HG03457 (cell line): ENCODE measurements around the gene SLC25A10.
"Not testable (repeated sequence)": the region's sequence is repeated elsewhere in the genome, so short reads cannot be mapped to it uniquely, and the experiment has no call there.

ENCODE experiments used
- ATAC-seq: cut with Tn5 transposase; IDR thresholded peaks from one replicate; pipeline ENCODE4 v1.9.1; 2021; ENCODE audit warnings: moderate number of reproducible peaks; ENCODE audit not compliant: unreplicated experiment

The SLC25A10 gene

GRCh38 chr17:81720267-81721071 lies 8.4 kb downstream of the SLC25A10 start:
- ATAC-seq = no peak

- ATAC-seq = no peak
Observed at GRCh38 chr17:81722184-81723120, 10.4 kb downstream of the SLC25A10 start.

GRCh38 chr17:81723651-81724209 lies 11.6 kb downstream of the SLC25A10 start:
- no peak for ATAC-seq

- ATAC-seq = no peak
Observed at GRCh38 chr17:81725439-81725838, 13.4 kb downstream of the SLC25A10 start.

- no peak for ATAC-seq
Observed at GRCh38 chr17:81726004-81726403, 13.9 kb downstream of the SLC25A10 start.

GRCh38 chr17:81727324-81728031 lies 15.4 kb downstream of the SLC25A10 start:
- no peak for ATAC-seq

GRCh38 chr17:81733507-81734404 lies 21.7 kb downstream of the SLC25A10 start:
- ATAC-seq = no peak

- no peak for ATAC-seq
Observed at GRCh38 chr17:81734405-81735263, 22.6 kb downstream of the SLC25A10 start.

- no peak for ATAC-seq
Observed at GRCh38 chr17:81735264-81736102, 23.4 kb downstream of the SLC25A10 start.

- no peak for ATAC-seq
Observed at GRCh38 chr17:81737947-81738800, 26.1 kb downstream of the SLC25A10 start.

GRCh38 chr17:81738801-81739393 lies 26.8 kb downstream of the SLC25A10 start:
- ATAC-seq = no peak

GRCh38 chr17:81739593-81739992 lies 27.5 kb downstream of the SLC25A10 start:
- ATAC-seq = not testable (repeated sequence)

- no peak for ATAC-seq
Observed at GRCh38 chr17:81740395-81740961, 28.4 kb downstream of the SLC25A10 start.

GRCh38 chr17:81741049-81741593 lies 29.0 kb downstream of the SLC25A10 start:
- no peak for ATAC-seq

- ATAC-seq = no peak
Observed at GRCh38 chr17:81741594-81742452, 29.7 kb downstream of the SLC25A10 start.
